GM19397 (cell line): ENCODE measurements around the gene CPT1A.

Experiments used
- ATAC-seq: cut with Tn5 transposase; IDR thresholded peaks from one replicate; pipeline ENCODE4 v1.9.1; 2021; ENCODE audit warnings: mild to moderate bottlenecking, moderate library complexity; ENCODE audit not compliant: unreplicated experiment

Gene CPT1A

DNA sequence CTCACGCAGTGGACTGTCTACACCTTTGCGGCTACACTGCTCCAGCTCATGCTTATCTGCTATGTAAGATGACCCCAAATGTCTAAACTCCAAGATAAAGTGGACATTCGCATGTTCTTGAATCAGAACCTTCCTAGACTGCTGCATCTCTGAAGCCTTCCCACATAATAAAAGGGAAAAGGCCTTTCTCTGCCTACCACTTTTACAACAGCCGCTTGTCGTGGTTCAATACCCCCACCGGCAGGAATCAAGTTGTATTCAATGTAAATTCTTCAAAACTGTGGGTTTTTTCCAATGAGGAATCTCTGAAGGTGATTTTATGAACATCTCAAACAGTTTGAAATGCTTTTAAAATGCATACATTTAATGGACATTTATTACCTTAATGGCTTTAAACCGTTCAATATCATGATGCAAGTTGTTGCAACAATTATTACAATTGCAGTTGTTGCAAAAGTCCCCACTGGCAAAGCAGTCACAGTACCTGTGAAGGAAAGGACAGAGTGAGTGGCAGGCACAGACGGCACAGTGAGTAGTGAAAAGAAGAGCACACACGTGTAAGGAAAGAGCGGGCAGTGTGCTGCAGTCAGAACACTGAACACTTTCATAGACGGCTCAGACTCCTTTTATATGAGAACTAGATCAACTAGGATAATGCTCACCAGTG is 126.1 kb downstream of the CPT1A start:
- no peak for ATAC-seq

DNA sequence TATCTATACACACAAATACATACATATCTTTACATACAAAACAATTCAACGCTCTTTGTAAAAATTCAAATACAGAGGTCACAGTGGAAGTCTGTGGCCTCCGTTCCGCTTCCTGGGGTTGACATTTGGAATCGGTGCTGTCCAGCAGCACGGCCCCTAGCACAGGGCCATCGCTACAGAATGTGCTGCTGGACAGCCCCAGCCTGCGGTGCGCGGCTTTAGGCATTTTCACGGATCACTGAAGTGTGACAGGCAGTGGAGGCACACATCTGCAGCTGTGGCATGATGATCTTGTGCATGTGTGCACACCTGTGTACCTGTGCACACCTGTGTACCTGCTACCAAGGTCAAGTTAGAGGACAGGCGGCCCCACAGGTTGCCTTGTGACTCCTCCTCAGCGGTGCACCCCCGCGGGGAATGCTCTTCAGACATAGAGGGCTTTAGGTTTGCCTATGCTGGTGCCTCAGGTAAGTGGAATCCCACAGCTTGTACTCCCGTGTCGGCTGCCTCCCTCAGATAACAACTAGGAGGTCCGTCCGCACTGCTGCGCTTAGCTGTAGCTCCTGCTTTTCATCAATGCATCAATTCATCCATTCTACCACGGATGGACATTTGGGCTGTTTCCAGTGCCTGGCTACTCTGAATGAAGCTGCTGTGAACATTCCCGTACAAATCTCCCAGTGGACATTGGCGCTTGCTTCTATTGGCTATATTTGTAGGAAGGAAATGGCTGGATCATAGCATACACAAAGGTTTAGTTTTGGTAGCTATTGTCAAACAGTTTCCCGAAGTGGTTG is 127.5 kb downstream of the CPT1A start:
- ATAC-seq: no peak

DNA sequence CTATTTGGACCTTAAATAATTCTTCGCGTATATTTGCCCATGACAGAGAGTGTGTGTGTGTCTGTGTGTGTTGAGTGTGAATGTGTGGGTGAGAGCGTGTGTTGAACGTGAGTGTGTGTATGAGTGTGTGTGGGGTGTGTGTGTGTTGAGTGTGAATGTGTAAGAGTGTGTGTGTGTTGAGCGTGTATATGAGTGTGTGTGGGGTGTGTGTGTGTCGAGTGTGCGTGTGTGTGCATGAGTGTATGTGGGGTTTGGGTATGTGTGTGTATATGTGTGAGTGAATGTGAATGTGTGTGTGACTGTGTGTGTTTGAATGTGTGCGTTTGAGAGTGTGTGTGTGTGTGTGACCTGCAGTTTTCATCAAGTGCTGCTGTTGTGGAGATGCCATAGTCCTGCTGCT is 130.6 kb downstream of the CPT1A start:
- ATAC-seq: no peak

DNA sequence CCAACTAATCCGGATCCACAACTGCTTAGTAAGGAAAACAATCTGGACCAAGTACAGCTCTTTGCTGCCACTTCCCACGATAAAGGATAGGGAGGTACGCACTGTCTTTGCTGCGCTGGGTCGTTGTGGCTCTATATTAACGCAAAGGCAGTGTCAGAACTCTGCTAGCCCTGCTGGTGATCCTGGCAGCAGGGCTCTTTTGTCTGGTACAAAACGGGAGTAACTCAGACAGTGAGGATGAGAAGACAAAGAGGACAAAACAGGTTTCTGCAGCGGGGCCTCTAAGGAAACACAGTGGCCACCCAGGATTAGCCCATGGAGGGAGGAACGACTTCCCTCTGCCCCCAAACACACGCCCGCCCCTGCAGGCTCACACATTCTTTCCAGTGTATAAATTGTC is 131.3 kb downstream of the CPT1A start:
- no peak for ATAC-seq

DNA sequence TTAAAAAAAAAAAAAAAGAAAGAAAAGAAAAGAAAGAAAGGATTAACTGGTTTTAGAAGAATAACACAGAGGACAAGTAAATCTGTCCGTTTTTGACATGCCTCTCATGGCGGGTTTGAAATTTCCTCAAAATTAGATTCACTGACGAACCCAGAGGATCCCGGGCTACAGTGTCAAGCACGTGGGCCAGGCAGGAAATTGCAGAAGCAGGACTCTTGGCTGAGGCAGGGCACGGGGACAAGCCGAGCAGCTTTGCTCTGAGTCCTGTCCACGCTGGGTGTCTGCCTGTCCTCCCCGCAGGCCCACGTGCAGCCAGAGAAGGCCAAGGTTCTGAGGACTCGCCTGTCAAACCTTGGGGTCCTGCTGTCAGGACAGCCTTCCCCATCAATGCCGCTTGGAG is 132.7 kb downstream of the CPT1A start:
- ATAC-seq: no peak

DNA sequence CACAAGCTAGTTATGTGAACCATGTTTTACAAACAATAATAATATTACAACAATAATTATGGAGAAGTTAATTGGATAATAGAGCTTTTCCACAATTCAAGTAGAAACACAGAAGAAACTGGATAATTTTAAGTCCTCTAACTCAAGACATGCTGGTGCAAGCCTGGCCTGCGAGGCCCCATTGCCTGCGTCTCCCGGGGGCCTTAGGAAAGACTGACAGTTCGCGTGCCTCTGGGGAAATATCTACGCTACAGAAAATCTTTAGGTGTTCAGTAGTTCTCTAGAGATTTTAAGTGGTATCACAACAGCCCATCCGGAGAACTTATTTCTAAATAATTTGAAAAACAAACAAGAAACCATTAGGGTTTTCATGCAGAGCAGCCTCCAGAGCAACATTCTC is 134.2 kb downstream of the CPT1A start:
- ATAC-seq: no peak

DNA sequence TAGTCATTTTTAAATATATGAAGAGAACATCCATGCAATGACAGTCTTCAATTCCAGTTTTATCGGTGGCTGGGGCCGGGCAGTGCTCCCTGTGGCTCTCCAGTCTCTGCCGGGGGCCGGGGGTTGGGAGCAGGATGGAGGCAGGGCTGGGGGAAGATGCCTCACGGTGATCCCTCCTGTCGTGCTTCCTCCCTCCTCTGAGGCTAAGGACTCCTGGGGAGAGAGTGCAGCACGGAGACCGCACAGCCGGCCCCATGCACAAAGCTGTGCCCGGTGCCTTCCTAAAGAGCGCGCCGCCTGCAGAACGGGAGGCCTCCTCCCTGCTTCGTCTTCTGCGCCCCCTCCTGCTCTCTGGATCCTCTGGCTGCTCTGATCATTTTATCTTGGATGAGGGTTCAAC is 136.8 kb downstream of the CPT1A start:
- ATAC-seq: no peak
